HepG2 (cell line): ENCODE results near the gene SS18L1. TPM values are rescaled to one million over a fixed set of nuclear protein-coding genes. Genes with fewer than 3 reads are reported as not detected.

Experiments
- CBX1 ChIP-seq: IDR thresholded peaks from one replicate; pipeline ENCODE4 v1.6.1; 2016; ENCODE audit warnings: antibody characterized with exemption, low read depth
- CHCHD3 ChIP-seq: sonication (generic); formaldehyde crosslinking; IDR thresholded peaks from 2 replicates; pipeline ENCODE4 v1.8.0; 2022; ENCODE audit warnings: mild to moderate bottlenecking, missing genetic modification reagents, moderate library complexity
- MBD4 ChIP-seq: IDR thresholded peaks from 2 replicates; pipeline ENCODE4 v1.6.1; 2012; ENCODE audit warnings: low read length, inconsistent platforms, borderline replicate concordance
- POGZ ChIP-seq: sonication (generic); formaldehyde crosslinking; IDR thresholded peaks from 2 replicates; pipeline ENCODE4 v1.4.0; 2020; ENCODE audit warnings: mild to moderate bottlenecking, missing genetic modification reagents
- TRIM24 ChIP-seq: sonication (generic); formaldehyde crosslinking; IDR thresholded peaks from 2 replicates; pipeline ENCODE4 v1.8.0; 2022; ENCODE audit warnings: mild to moderate bottlenecking, missing genetic modification reagents
- ZNF143 ChIP-seq: sonication (generic); formaldehyde crosslinking; IDR thresholded peaks from 2 replicates; pipeline ENCODE4 v1.4.0; 2020; ENCODE audit warnings: missing genetic modification reagents
- ZNF263 ChIP-seq: sonication (generic); formaldehyde crosslinking; IDR thresholded peaks from 2 replicates; pipeline ENCODE4 v1.4.0; 2020; ENCODE audit warnings: missing genetic modification reagents
- polyA plus RNA-seq, 8 experiments: library from polyadenylated mRNA; depleted of rRNA in 3 of 8; stranded (reverse) in 7 of 8; unstranded in 1 of 8; fragments of >200 nt; fragmentation: Illumina TruSeq in 4 of 8; extraction: Trizol in 4 of 8; gene quantifications; 2 replicates each; pipeline versions ENCODE4 v1.2.1 to v1.2.3, GENCODE V29; 2011 to 2016; ENCODE audit warnings: low read depth in 4 of 8, missing spikeins in 1 of 8, mixed read lengths in 1 of 8; ENCODE audit not compliant: insufficient read depth in 1 of 8
- total RNA-seq, 5 experiments: library from RNA; depleted of rRNA; stranded (reverse); fragments of >200 nt; fragmentation: Illumina TruSeq; extraction: Trizol; gene quantifications; 2 replicates each; pipeline ENCODE4 v1.2.3, GENCODE V29; 2016; ENCODE audit warnings: low read depth in 1 of 5
- TF ChIP-seq, protein P1 (sequence below): sonication (generic); formaldehyde crosslinking; conservative IDR thresholded peaks from 2 replicates; pipeline ENCODE4 v1.8.0; 2022; ENCODE audit warnings: missing genetic modification reagents
- TF ChIP-seq, protein P2 (sequence below): sonication (generic); formaldehyde crosslinking; IDR thresholded peaks from 2 replicates; pipeline ENCODE4 v1.5.0; 2020; ENCODE audit warnings: missing genetic modification reagents
- TF ChIP-seq, protein P3 (sequence below): sonication (generic); formaldehyde crosslinking; IDR thresholded peaks from 2 replicates; pipeline ENCODE4 v1.8.0; 2022; ENCODE audit warnings: mild to moderate bottlenecking, missing genetic modification reagents
- TF ChIP-seq, protein P4 (sequence below): sonication (generic); formaldehyde crosslinking; IDR thresholded peaks from 2 replicates; pipeline ENCODE4 v1.4.0; 2020; ENCODE audit warnings: missing genetic modification reagents
- TF ChIP-seq, protein P5 (sequence below): IDR thresholded peaks from 2 replicates; pipeline ENCODE4 v1.6.1; 2016; ENCODE audit warnings: low read depth, borderline replicate concordance
- TF ChIP-seq, protein P6 (sequence below): sonication (generic); formaldehyde crosslinking; IDR thresholded peaks from 2 replicates; pipeline ENCODE4 v1.4.0; 2020; ENCODE audit warnings: mild to moderate bottlenecking, missing genetic modification reagents, borderline replicate concordance
- TF ChIP-seq, protein P7 (sequence below): fragments of 450-650 bp; IDR thresholded peaks from 2 replicates; pipeline ENCODE4 v1.6.1; 2016

The SS18L1 gene
- total and polyA plus RNA-seq, 2 of the 13 experiments (the other 11 are each of a cell fraction or from before 2014, with no cell fraction given): 17.8 to 27.6 TPM

DNA sequence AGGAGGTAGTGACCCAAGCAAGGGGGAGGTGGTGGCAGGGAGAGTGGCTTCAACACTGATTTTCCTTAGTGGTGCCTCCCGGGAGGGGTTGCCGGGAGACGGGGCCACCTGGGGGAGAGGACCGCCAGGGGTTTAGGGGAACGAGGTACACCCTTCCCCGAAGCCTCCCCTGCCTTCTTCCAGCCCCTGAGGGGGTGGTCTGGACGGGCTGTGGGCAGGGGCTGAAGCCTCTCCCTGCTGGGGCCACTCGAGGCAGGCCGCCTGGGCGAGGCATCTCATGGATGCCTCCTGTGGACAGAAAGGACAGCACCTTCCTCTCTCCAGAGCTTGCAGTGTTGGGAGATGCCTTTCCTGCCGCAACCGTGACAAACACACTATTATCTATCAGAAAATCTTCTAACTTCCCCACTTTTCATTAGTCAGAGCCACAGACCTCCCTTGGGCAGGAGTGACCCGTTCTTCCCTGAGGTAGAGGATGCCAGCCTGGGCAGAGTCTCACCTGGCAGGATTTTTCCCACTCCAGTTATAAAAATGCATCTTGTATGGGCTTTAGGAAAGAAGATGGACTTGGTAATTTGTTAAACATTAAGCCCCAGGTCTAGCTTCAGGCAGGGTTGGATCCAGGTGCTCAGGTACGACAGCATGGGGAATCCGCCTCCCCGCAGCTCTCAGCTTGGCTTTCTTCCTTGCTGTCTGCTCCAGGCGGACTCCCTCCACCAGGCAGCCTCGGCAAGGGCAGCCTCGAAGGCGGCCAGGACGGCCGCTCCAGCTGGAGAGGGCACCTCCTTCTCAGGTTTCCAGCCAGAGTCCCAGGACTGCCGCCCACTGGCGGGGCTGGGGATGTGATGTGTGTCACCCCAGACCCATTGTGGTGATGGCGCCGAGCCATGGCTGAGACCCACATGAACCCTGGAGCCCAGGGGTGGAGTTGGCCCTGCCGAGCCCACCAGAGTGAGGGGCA, 65.5 kb downstream of the SS18L1 start (continued):
- TF ChIP-seq POGZ (CRISPR knock-in tag) (no peak; the same call in 1 of the 2 replicates), ZNF263 (CRISPR knock-in tag) (0 out of 2 replicates have a peak, but pooled peaks have one; percentile 4), MBD4 (no peak), CBX1 (no peak), ZNF143 (CRISPR knock-in tag) (peak; percentile 30; the same call in 1 of the 2 replicates), TRIM24 (CRISPR knock-in tag) (0 out of 2 replicates have a peak, but pooled peaks have one; percentile 16), CHCHD3 (CRISPR knock-in tag) (0 out of 2 replicates have a peak, but pooled peaks have one; percentile 43)
- TF ChIP-seq, protein P1, sequence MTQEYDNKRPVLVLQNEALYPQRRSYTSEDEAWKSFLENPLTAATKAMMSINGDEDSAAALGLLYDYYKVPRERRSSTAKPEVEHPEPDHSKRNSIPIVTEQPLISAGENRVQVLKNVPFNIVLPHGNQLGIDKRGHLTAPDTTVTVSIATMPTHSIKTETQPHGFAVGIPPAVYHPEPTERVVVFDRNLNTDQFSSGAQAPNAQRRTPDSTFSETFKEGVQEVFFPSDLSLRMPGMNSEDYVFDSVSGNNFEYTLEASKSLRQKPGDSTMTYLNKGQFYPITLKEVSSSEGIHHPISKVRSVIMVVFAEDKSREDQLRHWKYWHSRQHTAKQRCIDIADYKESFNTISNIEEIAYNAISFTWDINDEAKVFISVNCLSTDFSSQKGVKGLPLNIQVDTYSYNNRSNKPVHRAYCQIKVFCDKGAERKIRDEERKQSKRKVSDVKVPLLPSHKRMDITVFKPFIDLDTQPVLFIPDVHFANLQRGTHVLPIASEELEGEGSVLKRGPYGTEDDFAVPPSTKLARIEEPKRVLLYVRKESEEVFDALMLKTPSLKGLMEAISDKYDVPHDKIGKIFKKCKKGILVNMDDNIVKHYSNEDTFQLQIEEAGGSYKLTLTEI (CRISPR knock-in tag): no peak
- TF ChIP-seq, protein P2, sequence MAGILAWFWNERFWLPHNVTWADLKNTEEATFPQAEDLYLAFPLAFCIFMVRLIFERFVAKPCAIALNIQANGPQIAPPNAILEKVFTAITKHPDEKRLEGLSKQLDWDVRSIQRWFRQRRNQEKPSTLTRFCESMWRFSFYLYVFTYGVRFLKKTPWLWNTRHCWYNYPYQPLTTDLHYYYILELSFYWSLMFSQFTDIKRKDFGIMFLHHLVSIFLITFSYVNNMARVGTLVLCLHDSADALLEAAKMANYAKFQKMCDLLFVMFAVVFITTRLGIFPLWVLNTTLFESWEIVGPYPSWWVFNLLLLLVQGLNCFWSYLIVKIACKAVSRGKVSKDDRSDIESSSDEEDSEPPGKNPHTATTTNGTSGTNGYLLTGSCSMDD (CRISPR knock-in tag): no peak
- TF ChIP-seq, protein P3, sequence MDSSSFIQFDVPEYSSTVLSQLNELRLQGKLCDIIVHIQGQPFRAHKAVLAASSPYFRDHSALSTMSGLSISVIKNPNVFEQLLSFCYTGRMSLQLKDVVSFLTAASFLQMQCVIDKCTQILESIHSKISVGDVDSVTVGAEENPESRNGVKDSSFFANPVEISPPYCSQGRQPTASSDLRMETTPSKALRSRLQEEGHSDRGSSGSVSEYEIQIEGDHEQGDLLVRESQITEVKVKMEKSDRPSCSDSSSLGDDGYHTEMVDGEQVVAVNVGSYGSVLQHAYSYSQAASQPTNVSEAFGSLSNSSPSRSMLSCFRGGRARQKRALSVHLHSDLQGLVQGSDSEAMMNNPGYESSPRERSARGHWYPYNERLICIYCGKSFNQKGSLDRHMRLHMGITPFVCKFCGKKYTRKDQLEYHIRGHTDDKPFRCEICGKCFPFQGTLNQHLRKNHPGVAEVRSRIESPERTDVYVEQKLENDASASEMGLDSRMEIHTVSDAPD (CRISPR knock-in tag): no peak
- TF ChIP-seq, protein P4, sequence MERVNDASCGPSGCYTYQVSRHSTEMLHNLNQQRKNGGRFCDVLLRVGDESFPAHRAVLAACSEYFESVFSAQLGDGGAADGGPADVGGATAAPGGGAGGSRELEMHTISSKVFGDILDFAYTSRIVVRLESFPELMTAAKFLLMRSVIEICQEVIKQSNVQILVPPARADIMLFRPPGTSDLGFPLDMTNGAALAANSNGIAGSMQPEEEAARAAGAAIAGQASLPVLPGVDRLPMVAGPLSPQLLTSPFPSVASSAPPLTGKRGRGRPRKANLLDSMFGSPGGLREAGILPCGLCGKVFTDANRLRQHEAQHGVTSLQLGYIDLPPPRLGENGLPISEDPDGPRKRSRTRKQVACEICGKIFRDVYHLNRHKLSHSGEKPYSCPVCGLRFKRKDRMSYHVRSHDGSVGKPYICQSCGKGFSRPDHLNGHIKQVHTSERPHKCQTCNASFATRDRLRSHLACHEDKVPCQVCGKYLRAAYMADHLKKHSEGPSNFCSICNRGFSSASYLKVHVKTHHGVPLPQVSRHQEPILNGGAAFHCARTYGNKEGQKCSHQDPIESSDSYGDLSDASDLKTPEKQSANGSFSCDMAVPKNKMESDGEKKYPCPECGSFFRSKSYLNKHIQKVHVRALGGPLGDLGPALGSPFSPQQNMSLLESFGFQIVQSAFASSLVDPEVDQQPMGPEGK: peak; percentile 8; the same call in 1 of the 2 replicates
- TF ChIP-seq, protein P5, sequence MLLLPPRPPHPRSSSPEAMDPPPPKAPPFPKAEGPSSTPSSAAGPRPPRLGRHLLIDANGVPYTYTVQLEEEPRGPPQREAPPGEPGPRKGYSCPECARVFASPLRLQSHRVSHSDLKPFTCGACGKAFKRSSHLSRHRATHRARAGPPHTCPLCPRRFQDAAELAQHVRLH (CRISPR knock-in tag): 0 out of 2 replicates have a peak, but pooled peaks have one; percentile 49
- TF ChIP-seq, protein P6, sequence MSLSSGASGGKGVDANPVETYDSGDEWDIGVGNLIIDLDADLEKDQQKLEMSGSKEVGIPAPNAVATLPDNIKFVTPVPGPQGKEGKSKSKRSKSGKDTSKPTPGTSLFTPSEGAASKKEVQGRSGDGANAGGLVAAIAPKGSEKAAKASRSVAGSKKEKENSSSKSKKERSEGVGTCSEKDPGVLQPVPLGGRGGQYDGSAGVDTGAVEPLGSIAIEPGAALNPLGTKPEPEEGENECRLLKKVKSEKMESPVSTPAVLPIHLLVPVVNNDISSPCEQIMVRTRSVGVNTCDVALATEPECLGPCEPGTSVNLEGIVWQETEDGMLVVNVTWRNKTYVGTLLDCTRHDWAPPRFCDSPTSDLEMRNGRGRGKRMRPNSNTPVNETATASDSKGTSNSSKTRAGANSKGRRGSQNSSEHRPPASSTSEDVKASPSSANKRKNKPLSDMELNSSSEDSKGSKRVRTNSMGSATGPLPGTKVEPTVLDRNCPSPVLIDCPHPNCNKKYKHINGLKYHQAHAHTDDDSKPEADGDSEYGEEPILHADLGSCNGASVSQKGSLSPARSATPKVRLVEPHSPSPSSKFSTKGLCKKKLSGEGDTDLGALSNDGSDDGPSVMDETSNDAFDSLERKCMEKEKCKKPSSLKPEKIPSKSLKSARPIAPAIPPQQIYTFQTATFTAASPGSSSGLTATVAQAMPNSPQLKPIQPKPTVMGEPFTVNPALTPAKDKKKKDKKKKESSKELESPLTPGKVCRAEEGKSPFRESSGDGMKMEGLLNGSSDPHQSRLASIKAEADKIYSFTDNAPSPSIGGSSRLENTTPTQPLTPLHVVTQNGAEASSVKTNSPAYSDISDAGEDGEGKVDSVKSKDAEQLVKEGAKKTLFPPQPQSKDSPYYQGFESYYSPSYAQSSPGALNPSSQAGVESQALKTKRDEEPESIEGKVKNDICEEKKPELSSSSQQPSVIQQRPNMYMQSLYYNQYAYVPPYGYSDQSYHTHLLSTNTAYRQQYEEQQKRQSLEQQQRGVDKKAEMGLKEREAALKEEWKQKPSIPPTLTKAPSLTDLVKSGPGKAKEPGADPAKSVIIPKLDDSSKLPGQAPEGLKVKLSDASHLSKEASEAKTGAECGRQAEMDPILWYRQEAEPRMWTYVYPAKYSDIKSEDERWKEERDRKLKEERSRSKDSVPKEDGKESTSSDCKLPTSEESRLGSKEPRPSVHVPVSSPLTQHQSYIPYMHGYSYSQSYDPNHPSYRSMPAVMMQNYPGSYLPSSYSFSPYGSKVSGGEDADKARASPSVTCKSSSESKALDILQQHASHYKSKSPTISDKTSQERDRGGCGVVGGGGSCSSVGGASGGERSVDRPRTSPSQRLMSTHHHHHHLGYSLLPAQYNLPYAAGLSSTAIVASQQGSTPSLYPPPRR (CRISPR knock-in tag): no peak
- TF ChIP-seq, protein P7, sequence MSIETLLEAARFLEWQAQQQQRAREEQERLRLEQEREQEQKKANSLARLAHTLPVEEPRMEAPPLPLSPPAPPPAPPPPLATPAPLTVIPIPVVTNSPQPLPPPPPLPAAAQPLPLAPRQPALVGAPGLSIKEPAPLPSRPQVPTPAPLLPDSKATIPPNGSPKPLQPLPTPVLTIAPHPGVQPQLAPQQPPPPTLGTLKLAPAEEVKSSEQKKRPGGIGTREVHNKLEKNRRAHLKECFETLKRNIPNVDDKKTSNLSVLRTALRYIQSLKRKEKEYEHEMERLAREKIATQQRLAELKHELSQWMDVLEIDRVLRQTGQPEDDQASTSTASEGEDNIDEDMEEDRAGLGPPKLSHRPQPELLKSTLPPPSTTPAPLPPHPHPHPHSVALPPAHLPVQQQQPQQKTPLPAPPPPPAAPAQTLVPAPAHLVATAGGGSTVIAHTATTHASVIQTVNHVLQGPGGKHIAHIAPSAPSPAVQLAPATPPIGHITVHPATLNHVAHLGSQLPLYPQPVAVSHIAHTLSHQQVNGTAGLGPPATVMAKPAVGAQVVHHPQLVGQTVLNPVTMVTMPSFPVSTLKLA: no peak
